HepG2 (cell line): ENCODE results near the gene SGMS1. TPM values are rescaled to one million over a fixed set of nuclear protein-coding genes. Genes with fewer than 3 reads are reported as not detected.
A peak's percentile ranks its signal among the peaks of the same experiment; 100 is the strongest.

ENCODE experiments used
- BCL6 ChIP-seq: IDR thresholded peaks from 2 replicates; pipeline ENCODE4 v1.6.1; 2016; ENCODE audit warnings: missing genetic modification reagents, missing compliant biosample characterization
- GATAD2A ChIP-seq: IDR thresholded peaks from 2 replicates; pipeline ENCODE4 v1.6.1; 2016
- HCFC1 ChIP-seq: fragments of 150-350 bp; IDR thresholded peaks from 2 replicates; pipeline ENCODE4 v1.6.1; 2014; ENCODE audit warnings: low read depth, low read length
- HOXA3 ChIP-seq: sonication (generic); formaldehyde crosslinking; IDR thresholded peaks from 2 replicates; pipeline ENCODE4 v1.5.0; 2020; ENCODE audit warnings: missing genetic modification reagents
- NR2F1 ChIP-seq, 2 experiments: fragments of 450-650 bp in 1 of 2; formaldehyde crosslinking in 1 of 2; IDR thresholded peaks; 2 replicates each; pipeline versions ENCODE4 v1.5.0 to v1.6.1; 2016 to 2020; ENCODE audit warnings: mild to moderate bottlenecking in 1 of 2, missing compliant biosample characterization in 1 of 2, missing genetic modification reagents in 1 of 2, moderate library complexity in 1 of 2
- REXO4 ChIP-seq: sonication (generic); formaldehyde crosslinking; IDR thresholded peaks from 2 replicates; pipeline ENCODE4 v1.8.0; 2022; ENCODE audit warnings: missing genetic modification reagents, mild to moderate bottlenecking, borderline replicate concordance
- TMF1 ChIP-seq: sonication (generic); formaldehyde crosslinking; IDR thresholded peaks from 2 replicates; pipeline ENCODE4 v1.8.1; 2022; ENCODE audit warnings: low read depth, missing genetic modification reagents
- YEATS4 ChIP-seq: sonication (generic); formaldehyde crosslinking; IDR thresholded peaks from 2 replicates; pipeline ENCODE4 v1.4.0; 2020; ENCODE audit warnings: missing genetic modification reagents, borderline replicate concordance
- ZFP36L1 ChIP-seq: sonication (generic); formaldehyde crosslinking; IDR thresholded peaks from 2 replicates; pipeline ENCODE4 v1.8.0; 2022; ENCODE audit warnings: mild to moderate bottlenecking, missing genetic modification reagents, moderate library complexity
- ZNF205 ChIP-seq: IDR thresholded peaks from 2 replicates; pipeline ENCODE4 v1.6.1; 2018; ENCODE audit warnings: missing biosample characterization, missing genetic modification reagents
- ZNF644 ChIP-seq: IDR thresholded peaks from 2 replicates; pipeline ENCODE4 v1.6.1; 2016; ENCODE audit warnings: low read depth
- ZNF75D ChIP-seq: sonication (generic); formaldehyde crosslinking; IDR thresholded peaks from 2 replicates; pipeline ENCODE4 v1.8.1; 2023; ENCODE audit warnings: missing genetic modification reagents, mild to moderate bottlenecking, borderline replicate concordance
- ZNF839 ChIP-seq: sonication (generic); formaldehyde crosslinking; IDR thresholded peaks from 2 replicates; pipeline ENCODE4 v1.4.0; 2020; ENCODE audit warnings: missing genetic modification reagents, mild to moderate bottlenecking, borderline replicate concordance
- polyA plus RNA-seq, 8 experiments: library from polyadenylated mRNA; depleted of rRNA in 3 of 8; stranded (reverse) in 7 of 8; unstranded in 1 of 8; fragments of >200 nt; fragmentation: Illumina TruSeq in 4 of 8; extraction: Trizol in 4 of 8; gene quantifications; 2 replicates each; pipeline versions ENCODE4 v1.2.1 to v1.2.3, GENCODE V29; 2011 to 2016; ENCODE audit warnings: low read depth in 4 of 8, missing spikeins in 1 of 8, mixed read lengths in 1 of 8; ENCODE audit not compliant: insufficient read depth in 1 of 8
- total RNA-seq, 5 experiments: library from RNA; depleted of rRNA; stranded (reverse); fragments of >200 nt; fragmentation: Illumina TruSeq; extraction: Trizol; gene quantifications; 2 replicates each; pipeline ENCODE4 v1.2.3, GENCODE V29; 2016; ENCODE audit warnings: low read depth in 1 of 5
- TF ChIP-seq, protein P1 (sequence below): sonication (generic); formaldehyde crosslinking; IDR thresholded peaks from 2 replicates; pipeline ENCODE4 v1.4.0; 2020; ENCODE audit warnings: missing genetic modification reagents, borderline replicate concordance
- TF ChIP-seq, protein P2 (sequence below): sonication (generic); formaldehyde crosslinking; IDR thresholded peaks from 2 replicates; pipeline ENCODE4 v1.4.0; 2020; ENCODE audit warnings: missing genetic modification reagents, borderline replicate concordance
- TF ChIP-seq, protein P3 (sequence below): sonication (generic); formaldehyde crosslinking; IDR thresholded peaks from 2 replicates; pipeline ENCODE4 v1.5.0; 2020; ENCODE audit warnings: missing genetic modification reagents
- TF ChIP-seq, protein P4 (sequence below): sonication (generic); formaldehyde crosslinking; IDR thresholded peaks from 2 replicates; pipeline ENCODE4 v1.4.0; 2020; ENCODE audit warnings: mild to moderate bottlenecking, missing genetic modification reagents, borderline replicate concordance
- TF ChIP-seq, protein P5 (sequence below): IDR thresholded peaks from 2 replicates; pipeline ENCODE4 v1.6.1; 2016

Gene SGMS1
- total and polyA plus RNA-seq, 2 of the 13 experiments (the other 11 are each of a cell fraction or from before 2014, with no cell fraction given) = 6.5 to 15.1 TPM

DNA sequence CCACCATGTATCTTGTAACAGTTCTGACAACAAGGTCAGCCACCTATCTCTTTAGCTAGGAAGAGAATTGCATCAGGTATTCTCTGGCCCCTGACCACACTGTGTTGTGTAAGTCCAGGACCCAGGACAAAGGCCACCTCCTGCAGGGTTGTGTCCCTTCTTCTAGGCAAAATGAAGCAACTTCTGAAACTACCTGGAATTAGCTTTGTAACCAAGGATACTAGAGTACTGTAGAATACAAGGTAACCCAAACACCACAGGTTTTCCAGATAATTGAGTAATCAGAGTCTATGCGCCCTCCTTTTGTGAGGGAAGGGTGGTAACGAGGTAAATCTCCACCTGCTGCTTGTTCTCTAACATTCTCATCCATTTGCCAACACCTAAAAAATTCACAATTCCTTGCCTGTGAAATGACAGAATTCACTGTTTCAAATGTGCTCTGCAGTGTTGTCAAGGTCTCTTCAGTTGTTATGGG is 51.7 kb downstream of the SGMS1 start (continued):
- TF ChIP-seq, protein P1, sequence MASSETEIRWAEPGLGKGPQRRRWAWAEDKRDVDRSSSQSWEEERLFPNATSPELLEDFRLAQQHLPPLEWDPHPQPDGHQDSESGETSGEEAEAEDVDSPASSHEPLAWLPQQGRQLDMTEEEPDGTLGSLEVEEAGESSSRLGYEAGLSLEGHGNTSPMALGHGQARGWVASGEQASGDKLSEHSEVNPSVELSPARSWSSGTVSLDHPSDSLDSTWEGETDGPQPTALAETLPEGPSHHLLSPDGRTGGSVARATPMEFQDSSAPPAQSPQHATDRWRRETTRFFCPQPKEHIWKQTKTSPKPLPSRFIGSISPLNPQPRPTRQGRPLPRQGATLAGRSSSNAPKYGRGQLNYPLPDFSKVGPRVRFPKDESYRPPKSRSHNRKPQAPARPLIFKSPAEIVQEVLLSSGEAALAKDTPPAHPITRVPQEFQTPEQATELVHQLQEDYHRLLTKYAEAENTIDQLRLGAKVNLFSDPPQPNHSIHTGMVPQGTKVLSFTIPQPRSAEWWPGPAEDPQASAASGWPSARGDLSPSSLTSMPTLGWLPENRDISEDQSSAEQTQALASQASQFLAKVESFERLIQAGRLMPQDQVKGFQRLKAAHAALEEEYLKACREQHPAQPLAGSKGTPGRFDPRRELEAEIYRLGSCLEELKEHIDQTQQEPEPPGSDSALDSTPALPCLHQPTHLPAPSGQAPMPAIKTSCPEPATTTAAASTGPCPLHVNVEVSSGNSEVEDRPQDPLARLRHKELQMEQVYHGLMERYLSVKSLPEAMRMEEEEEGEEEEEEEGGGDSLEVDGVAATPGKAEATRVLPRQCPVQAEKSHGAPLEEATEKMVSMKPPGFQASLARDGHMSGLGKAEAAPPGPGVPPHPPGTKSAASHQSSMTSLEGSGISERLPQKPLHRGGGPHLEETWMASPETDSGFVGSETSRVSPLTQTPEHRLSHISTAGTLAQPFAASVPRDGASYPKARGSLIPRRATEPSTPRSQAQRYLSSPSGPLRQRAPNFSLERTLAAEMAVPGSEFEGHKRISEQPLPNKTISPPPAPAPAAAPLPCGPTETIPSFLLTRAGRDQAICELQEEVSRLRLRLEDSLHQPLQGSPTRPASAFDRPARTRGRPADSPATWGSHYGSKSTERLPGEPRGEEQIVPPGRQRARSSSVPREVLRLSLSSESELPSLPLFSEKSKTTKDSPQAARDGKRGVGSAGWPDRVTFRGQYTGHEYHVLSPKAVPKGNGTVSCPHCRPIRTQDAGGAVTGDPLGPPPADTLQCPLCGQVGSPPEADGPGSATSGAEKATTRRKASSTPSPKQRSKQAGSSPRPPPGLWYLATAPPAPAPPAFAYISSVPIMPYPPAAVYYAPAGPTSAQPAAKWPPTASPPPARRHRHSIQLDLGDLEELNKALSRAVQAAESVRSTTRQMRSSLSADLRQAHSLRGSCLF = no peak
- no peak for TF ChIP-seq ZNF75D
- TF ChIP-seq BCL6 = peak; percentile 95
- TF ChIP-seq, protein P2, sequence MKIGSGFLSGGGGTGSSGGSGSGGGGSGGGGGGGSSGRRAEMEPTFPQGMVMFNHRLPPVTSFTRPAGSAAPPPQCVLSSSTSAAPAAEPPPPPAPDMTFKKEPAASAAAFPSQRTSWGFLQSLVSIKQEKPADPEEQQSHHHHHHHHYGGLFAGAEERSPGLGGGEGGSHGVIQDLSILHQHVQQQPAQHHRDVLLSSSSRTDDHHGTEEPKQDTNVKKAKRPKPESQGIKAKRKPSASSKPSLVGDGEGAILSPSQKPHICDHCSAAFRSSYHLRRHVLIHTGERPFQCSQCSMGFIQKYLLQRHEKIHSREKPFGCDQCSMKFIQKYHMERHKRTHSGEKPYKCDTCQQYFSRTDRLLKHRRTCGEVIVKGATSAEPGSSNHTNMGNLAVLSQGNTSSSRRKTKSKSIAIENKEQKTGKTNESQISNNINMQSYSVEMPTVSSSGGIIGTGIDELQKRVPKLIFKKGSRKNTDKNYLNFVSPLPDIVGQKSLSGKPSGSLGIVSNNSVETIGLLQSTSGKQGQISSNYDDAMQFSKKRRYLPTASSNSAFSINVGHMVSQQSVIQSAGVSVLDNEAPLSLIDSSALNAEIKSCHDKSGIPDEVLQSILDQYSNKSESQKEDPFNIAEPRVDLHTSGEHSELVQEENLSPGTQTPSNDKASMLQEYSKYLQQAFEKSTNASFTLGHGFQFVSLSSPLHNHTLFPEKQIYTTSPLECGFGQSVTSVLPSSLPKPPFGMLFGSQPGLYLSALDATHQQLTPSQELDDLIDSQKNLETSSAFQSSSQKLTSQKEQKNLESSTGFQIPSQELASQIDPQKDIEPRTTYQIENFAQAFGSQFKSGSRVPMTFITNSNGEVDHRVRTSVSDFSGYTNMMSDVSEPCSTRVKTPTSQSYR (CRISPR knock-in tag) = peak; percentile 34; the same call in 1 of the 2 replicates
- peak; percentile 91 for TF ChIP-seq ZNF644 (CRISPR knock-in tag)
- no peak for TF ChIP-seq REXO4 (CRISPR knock-in tag)
- no peak for TF ChIP-seq HCFC1
- TF ChIP-seq, protein P3, sequence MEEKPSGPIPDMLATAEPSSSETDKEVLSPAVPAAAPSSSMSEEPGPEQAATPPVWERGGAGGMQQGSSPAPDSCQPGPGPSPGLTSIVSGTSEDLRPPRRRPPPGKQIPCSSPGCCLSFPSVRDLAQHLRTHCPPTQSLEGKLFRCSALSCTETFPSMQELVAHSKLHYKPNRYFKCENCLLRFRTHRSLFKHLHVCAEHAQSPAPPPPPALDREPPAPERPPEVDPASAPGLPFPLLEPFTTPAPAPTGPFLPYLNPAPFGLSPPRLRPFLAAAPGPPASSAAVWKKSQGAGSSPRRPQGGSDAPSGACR = no peak
- peak; percentile 62; the same call in 1 of the 2 replicates for TF ChIP-seq HOXA3 (CRISPR knock-in tag)
- peak; percentile 60; the same call in 1 of the 2 replicates for TF ChIP-seq YEATS4 (CRISPR knock-in tag)
- no peak for TF ChIP-seq TMF1 (CRISPR knock-in tag)
- TF ChIP-seq ZNF839 (CRISPR knock-in tag) = no peak
- no peak for TF ChIP-seq ZFP36L1 (CRISPR knock-in tag)
- TF ChIP-seq, protein P4, sequence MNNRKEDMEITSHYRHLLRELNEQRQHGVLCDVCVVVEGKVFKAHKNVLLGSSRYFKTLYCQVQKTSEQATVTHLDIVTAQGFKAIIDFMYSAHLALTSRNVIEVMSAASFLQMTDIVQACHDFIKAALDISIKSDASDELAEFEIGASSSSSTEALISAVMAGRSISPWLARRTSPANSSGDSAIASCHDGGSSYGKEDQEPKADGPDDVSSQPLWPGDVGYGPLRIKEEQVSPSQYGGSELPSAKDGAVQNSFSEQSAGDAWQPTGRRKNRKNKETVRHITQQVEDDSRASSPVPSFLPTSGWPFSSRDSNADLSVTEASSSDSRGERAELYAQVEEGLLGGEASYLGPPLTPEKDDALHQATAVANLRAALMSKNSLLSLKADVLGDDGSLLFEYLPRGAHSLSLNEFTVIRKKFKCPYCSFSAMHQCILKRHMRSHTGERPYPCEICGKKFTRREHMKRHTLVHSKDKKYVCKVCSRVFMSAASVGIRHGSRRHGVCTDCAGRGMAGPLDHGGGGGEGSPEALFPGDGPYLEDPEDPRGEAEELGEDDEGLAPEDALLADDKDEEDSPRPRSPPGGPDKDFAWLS (CRISPR knock-in tag) = no peak
- TF ChIP-seq, protein P5, sequence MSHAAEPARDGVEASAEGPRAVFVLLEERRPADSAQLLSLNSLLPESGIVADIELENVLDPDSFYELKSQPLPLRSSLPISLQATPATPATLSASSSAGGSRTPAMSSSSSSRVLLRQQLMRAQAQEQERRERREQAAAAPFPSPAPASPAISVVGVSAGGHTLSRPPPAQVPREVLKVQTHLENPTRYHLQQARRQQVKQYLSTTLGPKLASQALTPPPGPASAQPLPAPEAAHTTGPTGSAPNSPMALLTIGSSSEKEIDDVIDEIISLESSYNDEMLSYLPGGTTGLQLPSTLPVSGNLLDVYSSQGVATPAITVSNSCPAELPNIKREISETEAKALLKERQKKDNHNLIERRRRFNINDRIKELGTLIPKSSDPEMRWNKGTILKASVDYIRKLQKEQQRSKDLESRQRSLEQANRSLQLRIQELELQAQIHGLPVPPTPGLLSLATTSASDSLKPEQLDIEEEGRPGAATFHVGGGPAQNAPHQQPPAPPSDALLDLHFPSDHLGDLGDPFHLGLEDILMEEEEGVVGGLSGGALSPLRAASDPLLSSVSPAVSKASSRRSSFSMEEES (CRISPR knock-in tag) = peak; percentile 32; the same call in 1 of the 2 replicates
- peak; percentile 99 for TF ChIP-seq GATAD2A (CRISPR knock-in tag)
- peak; percentile 74 to 81; a peak in 3 of 4 replicates for TF ChIP-seq NR2F1 (CRISPR knock-in tag; IDR thresholded peaks at IDR 0.05)
- no peak for TF ChIP-seq ZNF205 (CRISPR knock-in tag)
